Activated CD4-positive, alpha-beta T cell treated with anti-CD3 and anti-CD28 coated beads, Interleukin-2, Interleukin-6, amounts not matched to agents 100 ng/mL and 50 ng/mL, durations not matched to agents 16 hours and 8 hours (primary cell): ENCODE data around the gene AXL.
"Not testable (repeated sequence)": the region's sequence is repeated elsewhere in the genome, so short reads cannot be mapped to it uniquely, and the experiment has no call there.

Experiments
- DNase-seq: peaks from one replicate; pipeline ENCODE4 v3.0.0-alpha.2; 2020

AXL gene

DNA sequence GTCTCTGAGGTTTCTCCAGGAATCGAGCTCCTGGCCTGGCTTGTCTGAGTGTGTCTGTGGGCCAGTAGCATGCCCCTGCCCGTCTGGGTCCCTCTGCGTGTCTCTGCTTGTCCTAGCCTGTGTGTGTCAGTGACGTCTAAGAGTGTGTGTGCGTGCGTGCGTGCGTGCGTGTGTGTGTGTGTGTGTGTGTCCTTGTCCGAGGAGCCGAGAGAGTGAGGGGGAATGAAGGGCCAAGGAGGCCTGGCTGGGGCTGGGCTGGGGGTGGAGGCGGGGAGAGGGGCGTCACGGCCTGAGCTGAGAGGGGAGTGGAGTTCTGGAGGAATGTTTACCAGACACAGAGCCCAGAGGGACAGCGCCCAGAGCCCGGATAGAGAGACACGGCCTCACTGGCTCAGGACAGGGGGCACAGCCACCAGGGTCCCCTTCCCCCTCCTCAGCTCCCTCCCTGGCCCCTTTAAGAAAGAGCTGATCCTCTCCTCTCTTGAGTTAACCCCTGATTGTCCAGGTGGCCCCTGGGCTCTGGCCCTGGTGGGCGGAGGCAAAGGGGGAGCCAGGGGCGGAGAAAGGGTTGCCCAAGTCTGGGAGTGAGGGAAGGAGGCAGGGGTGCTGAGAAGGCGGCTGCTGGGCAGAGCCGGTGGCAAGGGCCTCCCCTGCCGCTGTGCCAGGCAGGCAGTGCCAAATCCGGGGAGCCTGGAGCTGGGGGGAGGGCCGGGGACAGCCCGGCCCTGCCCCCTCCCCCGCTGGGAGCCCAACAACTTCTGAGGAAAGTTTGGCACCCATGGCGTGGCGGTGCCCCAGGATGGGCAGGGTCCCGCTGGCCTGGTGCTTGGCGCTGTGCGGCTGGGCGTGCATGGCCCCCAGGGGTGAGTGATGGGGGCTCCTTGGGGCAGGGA, at the start of gene AXL:
Gene AXL, plus strand, starts transcription at position 609 of the 893 bp plus-strand sequence. Its CDS starts 170 bp downstream, at position 779.
- no peak for DNase-seq

DNA sequence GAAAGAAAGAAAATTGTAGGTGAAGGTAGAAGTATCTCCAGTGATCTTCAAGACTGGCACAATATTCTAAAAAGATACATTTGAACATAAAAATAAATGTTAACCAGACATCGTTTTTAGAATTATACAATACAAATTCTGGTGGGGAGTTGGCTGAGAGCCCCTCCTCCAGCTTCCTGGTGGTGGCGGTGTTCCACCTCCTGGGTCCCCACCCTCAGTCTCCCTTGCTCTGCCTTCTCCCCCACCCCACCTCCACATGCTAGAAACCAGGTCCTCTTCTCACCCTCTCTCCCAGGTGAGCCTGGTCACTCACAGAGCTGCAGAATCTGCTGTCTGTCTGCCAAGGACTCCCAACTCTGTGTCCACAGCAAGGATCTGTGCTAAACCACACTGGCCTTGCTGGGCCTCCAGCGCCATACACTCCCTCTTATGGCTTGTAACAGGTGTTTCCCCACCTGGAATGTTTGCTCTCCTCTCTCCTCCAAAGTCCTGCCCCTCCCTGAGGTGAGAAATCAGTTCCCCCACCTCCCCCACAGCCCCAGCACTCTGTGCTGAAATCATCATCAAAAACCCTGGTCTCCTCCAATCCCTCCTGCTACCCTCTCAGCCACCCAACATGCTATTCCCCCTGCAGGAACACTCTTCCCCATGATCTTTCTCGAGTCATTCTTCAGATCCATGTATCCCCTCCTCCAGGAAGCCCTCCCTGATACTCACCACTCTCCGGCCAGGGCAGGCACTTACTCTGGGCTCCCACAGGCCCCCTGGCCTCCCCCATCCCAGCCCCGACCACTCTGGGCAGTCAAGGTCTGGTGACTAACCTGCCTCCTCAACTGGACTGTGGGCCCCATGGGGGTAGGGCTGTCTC, 46.5 kb upstream of the AXL start:
- DNase-seq = no peak

DNA sequence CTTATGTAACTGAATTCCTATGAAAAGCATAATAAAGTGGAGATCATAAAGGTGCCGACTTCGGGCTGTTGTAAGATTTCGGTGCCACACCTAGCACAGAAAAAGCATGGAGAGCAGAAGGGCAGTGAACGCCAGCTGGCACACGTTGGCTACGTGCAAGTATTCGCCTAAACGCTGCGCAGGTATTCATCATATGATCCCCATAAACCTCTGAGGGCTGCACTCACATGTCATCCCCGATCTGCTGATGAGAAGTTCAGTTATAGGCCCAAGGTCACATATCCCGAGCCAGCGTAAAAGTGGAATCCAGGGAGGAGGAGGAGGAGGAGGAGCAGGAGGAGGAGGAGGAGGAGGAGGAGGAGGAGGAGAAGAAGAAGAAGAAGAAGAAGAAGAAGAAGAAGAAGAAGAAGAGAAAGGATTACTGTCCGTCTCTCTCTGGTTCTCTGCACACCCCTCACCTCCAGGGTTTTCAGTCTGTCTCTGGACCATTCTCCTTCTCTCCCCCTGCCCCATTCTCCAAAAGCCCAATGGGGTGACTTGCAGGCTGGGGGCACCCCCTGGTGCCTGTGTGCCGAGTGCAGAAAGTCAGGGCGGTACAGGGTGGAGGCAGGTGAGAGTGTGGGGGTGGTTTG, 44.6 kb upstream of the AXL start:
- no peak for DNase-seq

DNA sequence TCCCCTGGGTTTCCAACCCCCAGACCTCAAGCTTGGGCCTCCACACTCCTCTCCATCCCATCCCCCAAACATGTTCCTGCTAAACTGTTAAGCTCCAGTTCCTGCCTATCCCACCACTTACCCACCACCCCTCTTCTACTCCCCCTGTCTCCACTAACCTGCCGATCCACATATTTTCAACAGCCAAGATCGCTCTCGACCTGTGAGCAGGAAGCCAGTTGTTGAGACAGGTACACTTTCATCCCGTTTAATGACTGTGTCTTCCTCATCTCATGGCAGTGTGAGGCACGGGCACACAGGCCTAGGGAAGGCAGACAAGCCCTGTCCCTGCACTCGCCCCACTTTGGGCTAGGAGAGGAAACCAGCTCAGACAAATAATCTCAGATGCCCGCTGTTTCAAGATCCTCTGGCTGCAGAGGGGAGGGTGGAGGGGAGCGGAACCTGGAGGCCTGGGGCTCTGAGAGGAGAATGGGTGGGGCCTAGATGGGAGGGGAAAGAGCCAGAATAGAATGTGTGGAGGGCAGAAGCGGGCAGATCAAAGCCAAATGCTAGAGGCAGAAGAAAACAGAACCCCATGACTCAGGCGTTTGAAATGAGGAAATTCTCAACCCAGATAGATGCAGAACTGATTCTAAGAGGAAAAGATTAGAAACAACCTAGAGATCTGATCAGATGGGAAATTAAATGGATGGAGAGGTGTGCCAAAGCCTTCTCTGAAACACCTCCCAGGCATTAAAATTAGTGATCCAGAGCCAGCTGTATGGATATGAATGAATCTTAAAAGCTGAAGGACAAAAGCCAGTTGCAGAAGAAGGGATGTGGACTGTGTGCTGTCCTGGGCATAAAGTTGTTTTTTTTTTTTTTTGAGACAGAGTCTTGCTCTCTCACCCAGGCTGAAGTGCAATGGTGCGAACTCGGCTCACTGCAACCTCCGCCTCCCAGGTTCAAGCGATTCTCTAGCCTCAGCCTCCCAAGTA, 42.9 kb upstream of the AXL start:
- peak; percentile 16 for DNase-seq

DNA sequence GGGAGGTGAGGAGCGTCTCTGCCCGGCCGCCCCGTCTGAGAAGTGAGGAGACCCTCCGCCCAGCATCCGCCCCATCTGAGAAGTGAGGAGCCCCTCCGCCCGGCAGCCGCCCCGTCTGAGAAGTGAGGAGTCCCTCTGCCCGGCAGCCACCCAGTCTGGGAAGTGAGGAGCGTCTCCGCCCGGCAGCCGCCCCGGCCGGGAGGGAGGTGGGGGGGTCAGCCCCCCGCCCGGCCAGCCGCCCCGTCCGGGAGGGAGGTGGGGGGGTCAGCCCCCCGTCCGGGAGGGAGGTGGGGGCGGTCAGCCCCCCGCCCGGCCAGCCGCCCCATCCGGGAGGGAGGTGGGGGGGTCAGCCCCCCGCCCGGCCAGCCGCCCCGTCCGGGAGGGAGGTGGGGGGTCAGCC, 38.9 kb upstream of the AXL start:
- not testable (repeated sequence) for DNase-seq

DNA sequence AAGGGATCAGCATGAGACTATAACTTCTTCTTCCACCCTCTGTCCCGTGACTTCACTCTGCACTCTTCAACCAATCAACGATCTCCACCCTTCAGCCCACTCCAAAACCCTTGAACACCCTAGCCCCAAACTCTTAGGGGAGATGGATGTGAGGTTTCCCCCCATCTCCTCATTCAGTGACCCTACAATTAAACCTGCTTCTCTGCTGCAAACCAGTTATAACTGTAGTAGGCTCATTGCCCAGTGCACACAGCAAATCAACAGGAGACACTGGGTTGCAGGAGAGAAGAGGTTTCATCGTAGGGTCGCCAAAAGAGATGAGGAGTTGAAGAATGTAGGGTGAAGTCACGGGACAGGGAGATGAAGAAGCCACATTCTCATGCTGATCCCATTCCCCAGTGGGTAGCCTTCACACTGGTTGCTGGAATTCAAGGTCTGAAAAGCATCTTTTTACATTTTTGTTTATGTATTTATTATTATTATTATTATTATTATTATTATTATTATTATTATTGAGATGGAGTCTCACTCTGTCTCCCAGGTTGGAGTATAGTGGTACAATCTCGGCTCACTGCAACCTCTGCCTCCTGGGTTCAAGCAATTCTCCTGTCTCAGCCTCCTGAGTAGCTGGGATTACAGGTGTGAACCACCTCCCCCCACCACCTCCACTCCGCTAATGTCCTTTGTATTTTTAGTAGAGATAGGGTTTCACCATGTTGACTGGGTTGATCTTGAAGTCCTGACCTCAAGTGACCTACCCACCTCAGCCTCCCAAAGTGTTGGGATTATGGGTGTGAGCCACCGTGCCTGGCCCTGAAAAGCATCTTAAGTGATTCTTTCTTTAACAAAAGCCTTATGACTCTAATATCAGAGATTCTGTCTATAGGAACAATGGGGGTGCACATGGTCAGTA, 31.8 kb upstream of the AXL start:
- DNase-seq = no peak

DNA sequence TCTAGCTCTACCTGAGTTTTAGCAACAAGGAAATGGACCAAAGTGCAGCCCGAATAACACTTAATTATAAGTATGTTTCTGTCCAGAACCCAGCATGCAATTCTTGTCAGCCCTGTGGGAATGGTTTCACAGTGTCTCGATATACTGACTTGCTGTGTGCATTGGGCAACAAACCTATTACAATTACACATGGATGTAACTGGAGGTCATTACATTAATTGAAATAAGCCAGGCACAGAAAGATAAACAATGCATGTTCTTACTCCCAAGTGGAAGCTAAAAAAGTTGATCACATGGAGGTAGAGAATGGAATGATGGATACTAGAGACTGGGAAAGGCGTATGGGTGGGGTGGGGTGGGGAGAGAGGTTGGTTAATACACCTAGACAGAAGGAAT, 31.1 kb upstream of the AXL start:
- no peak for DNase-seq

DNA sequence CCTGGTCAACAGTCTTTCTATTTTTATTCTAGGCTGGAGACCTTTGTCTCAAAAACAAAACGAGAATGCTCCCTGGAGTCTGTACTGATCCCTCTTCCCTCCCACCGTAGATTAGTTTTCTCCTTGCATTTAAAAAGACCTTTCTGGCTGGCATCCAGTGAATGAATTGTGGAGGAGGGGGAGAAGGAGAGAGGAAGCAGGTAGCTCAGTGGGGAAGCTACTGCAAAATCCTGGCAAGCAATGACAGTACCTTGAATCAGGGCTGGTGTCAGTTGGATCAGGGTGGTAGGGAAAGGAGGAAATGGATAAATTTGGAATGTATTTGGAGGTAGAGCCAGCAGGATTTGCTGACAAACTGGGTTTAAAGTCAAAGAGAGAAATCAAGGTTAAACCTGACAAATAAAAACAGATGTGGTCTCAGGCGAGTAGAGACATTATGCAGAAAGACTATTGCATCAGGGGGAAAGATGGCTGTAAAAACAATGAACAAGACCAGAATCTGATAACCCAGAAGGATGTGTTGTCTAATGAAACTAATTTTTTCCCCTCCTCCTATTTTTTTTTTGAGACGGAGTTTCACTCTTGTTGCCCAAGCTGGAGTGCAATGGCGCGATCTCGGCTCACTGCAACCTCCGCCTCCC, 29.5 kb upstream of the AXL start:
- DNase-seq = no peak

DNA sequence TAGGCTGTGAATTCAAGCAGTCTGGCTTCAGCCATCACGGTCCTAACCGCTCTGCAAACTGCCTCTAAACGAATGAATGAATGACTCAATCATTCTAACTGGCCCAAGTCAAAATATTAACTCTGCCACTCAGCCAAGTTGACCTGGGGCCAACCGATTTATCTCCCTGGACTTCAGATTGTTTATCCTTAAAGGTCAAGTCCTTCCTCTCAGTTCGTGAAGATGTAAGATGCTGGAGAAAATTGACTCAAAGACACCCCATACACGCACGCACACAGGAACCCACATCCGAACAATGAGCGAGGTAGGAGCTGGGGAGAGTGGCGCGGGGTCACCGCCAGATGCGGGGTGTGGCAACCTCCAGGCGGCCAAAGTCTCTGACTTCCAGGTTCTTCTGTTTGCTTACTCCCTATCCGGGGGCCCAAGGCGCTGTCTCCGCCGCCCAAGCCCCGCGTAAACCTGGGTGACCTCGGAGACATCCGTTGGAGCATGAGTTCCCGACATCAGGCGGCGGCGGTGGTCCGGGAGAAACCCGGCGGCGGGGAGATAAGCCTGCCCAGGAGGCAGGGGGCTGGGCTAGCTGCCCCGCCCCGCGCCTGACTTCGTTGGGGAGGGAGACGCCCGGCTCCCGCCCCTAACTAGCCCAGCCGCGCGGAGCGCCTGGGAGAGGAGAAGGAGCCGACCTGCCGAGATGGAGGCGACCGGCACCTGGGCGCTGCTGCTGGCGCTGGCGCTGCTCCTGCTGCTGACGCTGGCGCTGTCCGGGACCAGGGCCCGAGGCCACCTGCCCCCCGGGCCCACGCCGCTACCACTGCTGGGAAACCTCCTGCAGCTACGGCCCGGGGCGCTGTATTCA, 26.2 kb upstream of the AXL start, which contains the start of gene CYP2S1:
Gene CYP2S1, plus strand, starts transcription at position 646 of the 856 bp plus-strand sequence. Its CDS starts 46 bp downstream, at position 692.
- DNase-seq = no peak

DNA sequence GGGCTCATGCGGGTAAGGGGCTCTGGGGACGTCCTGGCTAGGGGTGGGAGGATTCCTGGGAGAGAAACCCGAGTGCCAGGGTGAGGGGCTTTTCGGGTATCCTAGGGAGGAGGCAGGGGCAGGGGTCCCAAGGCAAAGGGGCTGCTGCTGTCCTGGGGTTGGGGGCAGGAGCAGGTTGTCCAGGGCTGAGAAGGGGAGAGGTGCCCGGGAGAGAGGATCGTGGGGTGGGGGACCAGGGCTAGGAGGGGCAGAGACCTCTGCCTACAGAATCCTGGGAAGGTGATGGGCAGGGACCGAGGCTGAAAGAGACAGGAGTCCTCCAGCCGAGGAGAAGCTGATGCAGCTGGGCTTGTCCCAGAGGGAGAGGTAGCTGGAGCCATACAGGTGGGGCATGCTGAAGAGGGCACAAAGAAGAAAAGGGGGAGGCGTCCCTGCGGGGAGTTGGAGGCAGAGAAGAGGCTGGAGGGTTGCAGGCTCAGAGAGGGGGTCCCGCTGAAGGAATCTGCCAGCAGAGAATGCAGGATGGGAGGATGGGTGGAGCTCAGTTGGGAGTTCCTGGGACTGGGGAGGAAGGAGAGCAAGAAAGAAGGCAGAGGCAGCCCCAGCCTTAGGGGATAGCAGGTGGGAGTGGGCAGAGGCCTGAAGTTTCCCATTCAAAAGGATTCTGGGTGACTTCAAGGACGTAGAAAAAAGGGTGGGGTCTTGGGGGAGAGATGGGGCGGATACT, 25.4 kb upstream of the AXL start:
- DNase-seq = no peak

DNA sequence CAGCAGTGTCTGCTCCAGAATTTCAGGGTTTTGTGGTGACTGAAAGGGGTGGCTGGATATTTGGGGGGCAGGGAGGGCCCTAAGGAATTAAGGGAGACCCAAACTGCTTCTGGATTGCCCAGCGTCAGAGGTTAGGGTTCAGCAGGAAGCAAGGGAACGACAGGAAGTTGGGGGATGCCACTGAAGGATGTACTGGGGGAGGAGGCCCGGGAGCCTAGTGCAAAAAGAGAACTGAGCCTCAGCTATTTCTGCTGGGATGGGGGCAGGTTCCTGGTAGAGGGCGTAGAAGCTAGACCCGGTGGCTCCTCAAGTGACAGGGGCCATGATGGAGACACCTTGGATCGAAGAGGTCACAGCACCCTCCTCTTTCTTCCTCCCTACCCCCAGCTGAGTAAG, 24.9 kb upstream of the AXL start:
- DNase-seq = no peak

DNA sequence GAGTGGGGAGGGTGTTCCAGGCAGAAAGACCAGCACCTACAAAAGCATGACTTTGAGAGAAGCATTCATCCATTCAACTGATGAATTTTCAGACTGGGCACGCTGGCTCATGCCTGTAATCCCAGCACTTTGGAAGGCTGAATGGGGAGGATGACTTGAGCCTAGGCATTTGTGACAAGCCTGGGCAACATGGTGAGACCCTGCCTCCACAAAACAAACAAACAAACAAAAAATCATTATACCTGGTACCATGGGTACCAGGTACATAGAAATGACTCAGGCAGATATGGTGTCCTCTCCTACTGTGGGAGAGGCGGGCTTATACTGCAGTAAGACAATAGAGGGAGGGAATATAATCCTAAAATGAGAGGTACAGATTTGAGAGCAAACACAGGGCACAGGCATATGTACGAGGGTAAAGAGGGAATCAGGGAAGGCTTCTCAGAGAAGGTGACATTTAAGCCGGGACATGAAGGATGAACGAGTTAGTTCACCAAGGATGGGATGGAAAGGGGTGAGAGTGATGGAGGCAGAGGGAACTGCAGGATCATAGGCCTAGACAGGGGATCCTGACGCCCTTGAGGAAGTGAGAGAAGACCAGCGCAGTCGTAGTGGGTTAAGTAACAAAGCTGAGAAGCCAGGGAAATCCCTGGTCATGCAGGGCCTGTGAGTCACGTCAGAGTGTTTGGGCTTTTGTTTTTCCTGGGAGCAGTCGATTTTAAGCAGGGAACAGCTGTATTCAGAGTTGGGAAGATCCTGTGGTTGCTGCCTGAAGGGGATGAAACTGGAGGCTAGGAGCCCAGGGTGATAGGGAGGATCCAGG, 23.1 kb upstream of the AXL start:
- DNase-seq = no peak

DNA sequence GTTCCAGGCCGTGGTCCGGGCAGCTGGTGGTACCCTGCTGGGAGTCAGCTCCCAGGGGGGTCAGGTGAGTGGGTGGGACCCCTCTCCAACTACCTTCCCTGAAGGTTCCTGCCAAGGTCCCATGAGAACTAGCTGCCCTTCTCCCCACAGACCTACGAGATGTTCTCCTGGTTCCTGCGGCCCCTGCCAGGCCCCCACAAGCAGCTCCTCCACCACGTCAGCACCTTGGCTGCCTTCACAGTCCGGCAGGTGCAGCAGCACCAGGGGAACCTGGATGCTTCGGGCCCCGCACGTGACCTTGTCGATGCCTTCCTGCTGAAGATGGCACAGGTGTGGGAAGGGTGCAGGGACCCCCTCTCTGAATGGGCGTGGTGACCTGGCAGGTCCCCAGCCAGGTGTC, 20.5 kb upstream of the AXL start:
- no peak for DNase-seq

DNA sequence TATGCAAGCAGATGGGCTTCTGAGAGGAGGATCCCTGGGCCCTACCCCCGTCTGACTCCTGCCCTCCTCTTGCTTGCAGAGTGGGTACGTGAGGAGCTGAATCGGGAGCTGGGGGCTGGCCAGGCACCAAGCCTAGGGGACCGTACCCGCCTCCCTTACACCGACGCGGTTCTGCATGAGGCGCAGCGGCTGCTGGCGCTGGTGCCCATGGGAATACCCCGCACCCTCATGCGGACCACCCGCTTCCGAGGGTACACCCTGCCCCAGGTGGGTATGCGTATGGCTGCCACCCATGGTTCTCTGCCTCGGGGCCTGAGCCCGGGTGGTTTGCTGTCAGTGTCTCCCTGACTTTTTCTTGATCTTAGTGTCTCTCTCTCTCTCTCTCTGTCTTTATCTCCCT, 15.7 kb upstream of the AXL start:
- DNase-seq = no peak

DNA sequence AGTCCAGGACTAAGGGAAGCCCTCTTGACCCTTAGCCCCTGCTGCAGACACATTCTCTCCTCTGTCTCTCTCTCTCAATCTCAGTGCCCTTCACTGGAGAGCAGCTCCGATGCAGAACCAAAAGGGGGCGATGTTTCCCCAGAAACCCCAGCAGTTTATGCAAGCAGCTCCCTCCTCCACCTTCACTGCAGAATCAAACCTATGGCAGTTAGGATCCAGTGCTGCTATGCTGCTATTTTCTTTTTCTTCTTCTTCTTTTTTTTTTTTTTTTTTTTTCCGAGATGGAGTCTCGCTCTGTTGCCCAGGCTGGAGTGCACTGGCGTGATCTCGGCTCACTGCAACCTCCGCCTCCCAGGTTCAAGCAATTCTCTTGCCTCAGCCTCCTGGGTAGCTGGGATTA, 14.7 kb upstream of the AXL start:
- peak; percentile 88 for DNase-seq

DNA sequence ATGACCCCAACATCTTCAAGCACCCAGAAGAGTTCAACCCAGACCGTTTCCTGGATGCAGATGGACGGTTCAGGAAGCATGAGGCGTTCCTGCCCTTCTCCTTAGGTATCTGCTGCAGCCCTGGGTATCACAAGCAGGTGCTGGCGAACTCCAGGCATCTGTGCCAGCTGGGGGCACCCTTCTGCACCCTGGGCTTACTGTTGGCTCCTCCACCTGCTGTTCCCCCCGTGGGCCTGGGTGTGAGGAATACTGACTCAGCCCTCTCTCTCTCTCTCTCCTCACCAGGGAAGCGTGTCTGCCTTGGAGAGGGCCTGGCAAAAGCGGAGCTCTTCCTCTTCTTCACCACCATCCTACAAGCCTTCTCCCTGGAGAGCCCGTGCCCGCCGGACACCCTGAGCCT, 13.0 kb upstream of the AXL start:
- DNase-seq = no peak

DNA sequence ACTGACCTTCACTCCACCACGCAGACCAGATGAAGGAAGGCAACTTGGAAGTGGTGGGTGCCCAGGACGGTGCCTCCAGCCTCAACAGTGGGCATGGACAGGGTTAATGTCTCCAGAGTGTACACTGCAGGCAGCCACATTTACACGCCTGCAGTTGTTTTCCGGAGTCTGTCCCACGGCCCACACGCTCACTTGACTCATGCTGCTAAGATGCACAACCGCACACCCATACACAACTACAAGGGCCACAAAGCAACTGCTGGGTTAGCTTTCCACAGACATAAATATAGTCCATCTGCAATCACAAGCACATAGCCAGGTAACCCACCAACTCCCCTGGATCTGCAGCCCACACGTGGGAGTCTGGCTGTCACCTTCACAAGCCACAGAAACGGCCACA, 12.6 kb upstream of the AXL start:
- DNase-seq = no peak
